Measurements from ENCODE around the gene CEP192. TPM values are rescaled to one million over a fixed set of nuclear protein-coding genes. Genes with fewer than 3 reads are reported as not detected.
"Not testable (repeated sequence)": the region's sequence is repeated elsewhere in the genome, so short reads cannot be mapped to it uniquely, and the experiment has no call there.

The CEP192 gene
- total RNA-seq, 2 donors from 2014 or later = 26.4 to 35.6 TPM

- no peak for DNase-seq
- Mint-ChIP-seq H3K36me3 (ENCODE audit: low read depth) (peaks cover 90% of the 10 kb centered on the region), H3K9me3 (peaks cover 34% of the 10 kb centered on the region), H3K4me1 (no peaks in the 10 kb centered on the region), H3K4me3 (no peak overlapping the region), H3K27ac (no peak overlapping the region), H3K27me3 (ENCODE audit: insufficient read depth) (no peaks in the 10 kb centered on the region)
- TF ChIP-seq, protein P1, sequence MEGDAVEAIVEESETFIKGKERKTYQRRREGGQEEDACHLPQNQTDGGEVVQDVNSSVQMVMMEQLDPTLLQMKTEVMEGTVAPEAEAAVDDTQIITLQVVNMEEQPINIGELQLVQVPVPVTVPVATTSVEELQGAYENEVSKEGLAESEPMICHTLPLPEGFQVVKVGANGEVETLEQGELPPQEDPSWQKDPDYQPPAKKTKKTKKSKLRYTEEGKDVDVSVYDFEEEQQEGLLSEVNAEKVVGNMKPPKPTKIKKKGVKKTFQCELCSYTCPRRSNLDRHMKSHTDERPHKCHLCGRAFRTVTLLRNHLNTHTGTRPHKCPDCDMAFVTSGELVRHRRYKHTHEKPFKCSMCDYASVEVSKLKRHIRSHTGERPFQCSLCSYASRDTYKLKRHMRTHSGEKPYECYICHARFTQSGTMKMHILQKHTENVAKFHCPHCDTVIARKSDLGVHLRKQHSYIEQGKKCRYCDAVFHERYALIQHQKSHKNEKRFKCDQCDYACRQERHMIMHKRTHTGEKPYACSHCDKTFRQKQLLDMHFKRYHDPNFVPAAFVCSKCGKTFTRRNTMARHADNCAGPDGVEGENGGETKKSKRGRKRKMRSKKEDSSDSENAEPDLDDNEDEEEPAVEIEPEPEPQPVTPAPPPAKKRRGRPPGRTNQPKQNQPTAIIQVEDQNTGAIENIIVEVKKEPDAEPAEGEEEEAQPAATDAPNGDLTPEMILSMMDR (conservative IDR thresholded peaks at IDR 0.05) = no peak
- 94 to 98% methylated on average over 3 of the region's 3 CpGs for WGBS, 2 experiments (ENCODE audit: insufficient coverage in 1 of 2, insufficient read length in 1 of 2)
- Histone ChIP-seq H3K4me1 (ENCODE audit: control insufficient read depth, insufficient read depth, low read length) (no peaks in the 10 kb centered on the region), H3K4me3 (ENCODE audit: low read length) (no peak overlapping the region), H3K9me3 (ENCODE audit: control insufficient read depth, low read length) (peaks cover 29% of the 10 kb centered on the region), H3K9ac (ENCODE audit: extremely low read depth, low read length, poor library complexity, severe bottlenecking) (no peak overlapping the region), H3K27me3 (ENCODE audit: control insufficient read depth, insufficient read depth, low read length, poor library complexity, severe bottlenecking) (no peaks in the 10 kb centered on the region), H3K36me3 (ENCODE audit: control insufficient read depth, insufficient read depth, low read length) (peaks cover 85% of the 10 kb centered on the region), H3K27ac (ENCODE audit: low read depth, low read length) (no peak overlapping the region)
These were observed 105.6 kb downstream of the CEP192 start for GRCh38 chr18:13096719-13097118.

GRCh38 chr18:13098104-13098503 lies 106.9 kb downstream of the CEP192 start:
- H3K27ac ChIP-seq (ENCODE audit: low read depth, low read length); H3K27ac Mint-ChIP-seq; H3K4me1 Mint-ChIP-seq; H3K4me3 Mint-ChIP-seq; H3K27me3 Mint-ChIP-seq (ENCODE audit: insufficient read depth); H3K27me3 ChIP-seq (ENCODE audit: control insufficient read depth, insufficient read depth, low read length, poor library complexity, severe bottlenecking); DNase-seq; H3K4me3 ChIP-seq (ENCODE audit: low read length); H3K9ac ChIP-seq (ENCODE audit: extremely low read depth, low read length, poor library complexity, severe bottlenecking); H3K4me1 ChIP-seq (ENCODE audit: control insufficient read depth, insufficient read depth, low read length): not testable (repeated sequence)
- peaks cover 29% of the 10 kb centered on the region for H3K9me3 ChIP-seq (ENCODE audit: control insufficient read depth, low read length)
- WGBS, 2 experiments (ENCODE audit: insufficient coverage in 1 of 2, insufficient read length in 1 of 2) = 96% methylated on average over 20 of the region's 26 CpGs; no CpG with 5 or more reads in 1 of the 2 experiments
- H3K36me3 Mint-ChIP-seq (ENCODE audit: low read depth) = peaks cover 94% of the 10 kb centered on the region
- peaks cover 86% of the 10 kb centered on the region for H3K36me3 ChIP-seq (ENCODE audit: control insufficient read depth, insufficient read depth, low read length)
- peaks cover 34% of the 10 kb centered on the region for H3K9me3 Mint-ChIP-seq

- H3K4me3 ChIP-seq (ENCODE audit: low read length) = no peak overlapping the region
- TF ChIP-seq, protein P1 (conservative IDR thresholded peaks at IDR 0.05) = no peak
- H3K4me1 Mint-ChIP-seq = no peaks in the 10 kb centered on the region
- no peak overlapping the region for H3K9ac ChIP-seq (ENCODE audit: extremely low read depth, low read length, poor library complexity, severe bottlenecking)
- H3K9me3 ChIP-seq (ENCODE audit: control insufficient read depth, low read length) = peaks cover 29% of the 10 kb centered on the region
- DNase-seq = no peak
- H3K4me3 Mint-ChIP-seq = no peak overlapping the region
- peaks cover 34% of the 10 kb centered on the region for H3K9me3 Mint-ChIP-seq
- no peaks in the 10 kb centered on the region for H3K4me1 ChIP-seq (ENCODE audit: control insufficient read depth, insufficient read depth, low read length)
- 93 to 98% methylated on average over 7 to 9 of the region's 10 CpGs for WGBS, 2 experiments (ENCODE audit: insufficient coverage in 1 of 2, insufficient read length in 1 of 2)
- no peak overlapping the region for H3K27ac Mint-ChIP-seq
- no peak overlapping the region for H3K27ac ChIP-seq (ENCODE audit: low read depth, low read length)
- H3K27me3 Mint-ChIP-seq (ENCODE audit: insufficient read depth) = no peaks in the 10 kb centered on the region
- peaks cover 94% of the 10 kb centered on the region for H3K36me3 Mint-ChIP-seq (ENCODE audit: low read depth)
- H3K36me3 ChIP-seq (ENCODE audit: control insufficient read depth, insufficient read depth, low read length) = peaks cover 86% of the 10 kb centered on the region
- H3K27me3 ChIP-seq (ENCODE audit: control insufficient read depth, insufficient read depth, low read length, poor library complexity, severe bottlenecking) = no peaks in the 10 kb centered on the region
These were observed 108.0 kb downstream of the CEP192 start for GRCh38 chr18:13099113-13099512.

Data from endodermal cell (in vitro differentiated cells).